K562 (cell line): ENCODE results near the gene TXNRD1. TPM values are rescaled to one million over a fixed set of nuclear protein-coding genes. Genes with fewer than 3 reads are reported as not detected.

Experiments
- ATAC-seq: fragments of 200-7000 bp; cut with Tn5 transposase; 3 replicates; pipeline ENCODE4 v1.9.1; 2020; ENCODE audit warnings: moderate library complexity
- BruUV-seq: library from RNA; stranded (reverse); fragments of 400-500 nt; replicated peaks from 2 replicates; lab custom pipeline; 2021; lab: Mats Ljungman, UMichigan
- CTCF ChIA-PET: fragments of 300-600 bp; formaldehyde crosslinking; extraction: SDS; loops from one replicate; lab custom pipeline; 2021; ENCODE audit warnings: low intra/inter-chr PET ratio; lab: Yijun Ruan, JAX
- POLR2A ChIA-PET: fragments of 300-600, 350-650 bp; sonication (Branson Sonifier 250); formaldehyde crosslinking; extraction: SDS; loops from one replicate; lab custom pipeline; 2021; ENCODE audit warnings: antibody characterized with exemption, inconsistent platforms; lab: Yijun Ruan, JAX
- DNase-seq, 4 experiments: peaks; one replicate each; pipeline versions ENCODE4 v3.0.0 to v3.0.0-alpha.2; 2011 to 2018; ENCODE audit warnings: low spot score in 3 of 4, mixed read lengths in 3 of 4; ENCODE audit errors: extremely low read depth in 1 of 4
- FAIRE-seq: peaks from 2 replicates; lab custom pipeline; 2011; peaks lifted over from hg19 to GRCh38; lab: Jason Lieb, UNC
- H2AFZ ChIP-seq: 2 replicates; pipeline ENCODE4 v1.6.0; 2011; ENCODE audit warnings: low read depth, low read length, control low read depth, inconsistent platforms
- H3K27ac ChIP-seq: fragments of 200-600 bp; 3 replicates; pipeline ENCODE4 v1.8.0; 2011; ENCODE audit warnings: low read depth, mild to moderate bottlenecking, control low read depth, inconsistent platforms, low read length, moderate library complexity, mixed read lengths; ENCODE audit errors: extremely low read depth
- H3K27me3 ChIP-seq, 2 experiments: fragments of 300-600 bp in 1 of 2; 2 replicates in 1 of 2; 3 replicates in 1 of 2; pipeline versions ENCODE4 v1.6.0 to v1.8.0; 2011; ENCODE audit warnings: inconsistent platforms in 2 of 2, low read length in 2 of 2, mild to moderate bottlenecking in 1 of 2, mixed read lengths in 1 of 2, moderate library complexity in 1 of 2; ENCODE audit not compliant: control insufficient read depth in 2 of 2, insufficient read depth in 2 of 2
- H3K36me3 ChIP-seq: fragments of 300-600 bp; 3 replicates; pipeline ENCODE4 v1.8.0; 2011; ENCODE audit warnings: mild to moderate bottlenecking, low read length, inconsistent platforms; ENCODE audit not compliant: control insufficient read depth, insufficient read depth
- H3K4me1 ChIP-seq, 2 experiments: fragments of 200-600 bp in 1 of 2; replicated peaks in 1 of 2; 2 replicates in 1 of 2; 3 replicates in 1 of 2; pipeline versions ENCODE4 v1.5.1 to v1.8.0; 2011; ENCODE audit warnings: inconsistent platforms in 2 of 2, low read length in 2 of 2, mild to moderate bottlenecking in 1 of 2, mixed read lengths in 1 of 2, moderate library complexity in 1 of 2; ENCODE audit not compliant: control insufficient read depth in 2 of 2, insufficient read depth in 2 of 2
- H3K4me2 ChIP-seq: 2 replicates; pipeline ENCODE4 v1.6.1; 2011; ENCODE audit warnings: low read length, control low read depth, inconsistent platforms, mixed read lengths; ENCODE audit not compliant: insufficient read depth
- H3K4me3 ChIP-seq: fragments of 200-600 bp; sonication (generic), shearing (Covaris generic); 2 replicates; pipeline ENCODE4 v1.5.1; 2016; ENCODE audit warnings: control low read depth, inconsistent platforms
- H3K79me2 ChIP-seq: fragments of 200-600 bp; 3 replicates; pipeline ENCODE4 v1.8.0; 2011; ENCODE audit warnings: low read length, inconsistent platforms; ENCODE audit not compliant: control insufficient read depth, insufficient read depth
- H3K9ac ChIP-seq, 2 experiments: 2 replicates each; pipeline versions ENCODE4 v1.6.0 to v1.6.1; 2011; ENCODE audit warnings: low read depth in 2 of 2, low read length in 2 of 2, control low read depth in 1 of 2, inconsistent platforms in 1 of 2, mild to moderate bottlenecking in 1 of 2, mixed read lengths in 1 of 2; ENCODE audit not compliant: insufficient read depth in 1 of 2
- H3K9me1 ChIP-seq: one replicate; pipeline ENCODE4 v1.6.0; 2011; ENCODE audit warnings: inconsistent platforms, mild to moderate bottlenecking, low read length, moderate library complexity; ENCODE audit not compliant: control insufficient read depth, insufficient read depth
- H3K9me3 ChIP-seq: replicated peaks from 2 replicates; pipeline ENCODE4 v1.5.1; 2011; ENCODE audit warnings: low read depth, low read length, inconsistent platforms; ENCODE audit not compliant: control insufficient read depth, insufficient read depth
- H4K20me1 ChIP-seq: replicated peaks from 2 replicates; pipeline ENCODE4 v1.6.1; 2011; ENCODE audit warnings: low read length, inconsistent platforms, mixed read lengths; ENCODE audit not compliant: control insufficient read depth, insufficient read depth
- E2F1 ChIP-seq: sonication (generic); formaldehyde crosslinking; IDR thresholded peaks from 2 replicates; pipeline ENCODE4 v1.8.1; 2023; ENCODE audit warnings: mild to moderate bottlenecking, missing genetic modification reagents, moderate library complexity
- HCFC1 ChIP-seq: IDR thresholded peaks from 2 replicates; pipeline ENCODE4 v1.6.1; 2012; ENCODE audit warnings: low read depth, low read length, improper control_type of control experiment
- TCF7L2 ChIP-seq: fragments of 150-350 bp; IDR thresholded peaks from 2 replicates; pipeline ENCODE4 v1.6.1; 2016; ENCODE audit warnings: low read depth, mild to moderate bottlenecking, low read length, moderate library complexity
- WGBS: fragments of 100-300 bp; shearing (Covaris generic); methylation state at CpG from one replicate; pipeline ENCODE4 v1.1.6; 2016; ENCODE audit warnings: low coverage, mixed read lengths; ENCODE audit not compliant: insufficient coverage; ENCODE audit errors: missing lambda C conversion rate; 5-methylcytosine and 5-hydroxymethylcytosine counted together
- in situ Hi-C: fragments of 300-500 bp; cut with MboI; formaldehyde crosslinking; loops from 4 replicates; pipeline ENCODE4 v1.15.0; 2018; ENCODE audit warnings: inconsistent platforms, mixed read lengths
- intact Hi-C: fragments of 100-400 bp; cut with micrococcal nuclease; formaldehyde crosslinking; loops from 2 replicates; pipeline ENCODE4 v1.14.2; 2022
- polyA plus RNA-seq, 8 experiments: library from polyadenylated mRNA; depleted of rRNA in 4 of 8; stranded (reverse) in 5 of 8; unstranded in 3 of 8; fragments of >200 nt; fragmentation: Nextera tagmentation in 2 of 8; fragmentation: Illumina TruSeq in 1 of 8; extraction: Ambion mirVana in 2 of 8; extraction: Trizol in 1 of 8; gene quantifications; 2 replicates each; pipeline versions ENCODE4 v1.2.1 to v1.2.3, GENCODE V29; 2011 to 2014; ENCODE audit warnings: inconsistent platforms in 1 of 8, missing spikeins in 1 of 8
- total RNA-seq, 7 experiments: library from RNA; depleted of rRNA in 6 of 7; stranded (reverse); fragments of >200 nt in 6 of 7; fragmentation: Illumina TruSeq in 2 of 7; extraction: Trizol in 2 of 7; gene quantifications; 2 replicates each; pipeline versions ENCODE4 v1.2.1 to v1.2.3, GENCODE V29; 2011 to 2021; ENCODE audit warnings: low replicate concordance in 1 of 7

TXNRD1 gene
- total and polyA plus RNA-seq, 9 of the 15 experiments (the other 6 are each of a cell fraction or from before 2014, with no cell fraction given): 107 to 189 (median 146) TPM

DNA sequence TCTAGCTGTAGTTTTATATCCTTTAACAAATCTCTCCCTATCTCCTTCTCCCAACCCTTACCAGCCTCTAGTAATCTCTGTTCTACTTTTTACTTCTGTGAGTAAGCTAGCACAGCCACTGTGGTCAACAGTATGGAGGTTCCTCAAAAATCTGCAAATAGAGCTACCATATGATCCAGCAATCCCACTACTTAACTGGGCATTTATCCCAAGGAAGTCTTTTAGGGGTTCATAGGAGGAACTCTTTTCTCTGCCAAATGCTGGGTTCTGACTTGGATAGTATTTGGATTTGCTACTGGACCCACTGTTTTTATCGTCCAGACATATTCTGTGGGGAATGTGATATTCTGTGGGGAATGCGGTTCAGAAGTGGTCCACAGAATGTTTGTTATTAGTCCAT lies 129.1 kb downstream of the TXNRD1 start:
- BruUV-seq: no TSS peak
- no peak for ATAC-seq
- Histone ChIP-seq H3K27ac (no peak overlapping the region), H2AFZ (no peak overlapping the region), H3K27me3 (no peaks in the 10 kb centered on the region)
- CTCF ChIA-PET: no interaction called here
- in situ Hi-C loops: no loop called here
- TF ChIP-seq TCF7L2: no peak
- TF ChIP-seq, all 486 proteins: peak for 0
- Histone ChIP-seq H3K4me3 (no peak overlapping the region), H3K9me3 (no peaks in the 10 kb centered on the region; the same call in 1 of the 2 replicates), H3K36me3 (peaks cover 92% of the 10 kb centered on the region), H3K4me1 (no peaks in the 10 kb centered on the region), H3K9me1 (peaks cover 3% of the 10 kb centered on the region), H3K79me2 (peaks cover 8% of the 10 kb centered on the region; the same call in 1 of the 3 replicates), H3K9ac (no peak overlapping the region), H4K20me1 (no peaks in the 10 kb centered on the region), H3K4me2 (no peak overlapping the region)
- FAIRE-seq (no peak), DNase-seq (no peak)
- intact Hi-C loops: no loop called here
- POLR2A ChIA-PET: interaction anchor here (1.0 to 1.1 kb wide), 2 partner anchors 17 to 56 kb away, joined by 3 to 4 read pairs; no protein-coding TSS in a partner anchor
- 88% methylated on average over 1 of the region's 2 CpGs for WGBS

- POLR2A ChIA-PET: interaction anchor here (1.0 kb wide), 1 partner anchor 57 kb away, joined by 3 read pairs; no protein-coding TSS in a partner anchor
- no peak for TF ChIP-seq E2F1
- no peak for TF ChIP-seq HCFC1
- 84% methylated on average over 7 of the region's 7 CpGs for WGBS
- peaks cover 3% of the 10 kb centered on the region for H3K9me1 ChIP-seq
- no peaks in the 10 kb centered on the region for H3K4me1 ChIP-seq
- no TSS peak for BruUV-seq
- no peak overlapping the region for H2AFZ ChIP-seq
- in situ Hi-C loops (no loop called here), intact Hi-C loops (no loop called here)
- no peak overlapping the region for H3K9ac ChIP-seq
- DNase-seq (no peak), ATAC-seq (no peak), FAIRE-seq (no peak)
- CTCF ChIA-PET: no interaction called here
- H3K9me3 ChIP-seq: no peaks in the 10 kb centered on the region; the same call in 1 of the 2 replicates
- no peak overlapping the region for H3K4me2 ChIP-seq
- no peak overlapping the region for H3K27ac ChIP-seq
- H3K4me3 ChIP-seq: no peak overlapping the region
- no peaks in the 10 kb centered on the region for H4K20me1 ChIP-seq
- no peaks in the 10 kb centered on the region for H3K27me3 ChIP-seq
- peaks cover 92% of the 10 kb centered on the region for H3K36me3 ChIP-seq
- H3K79me2 ChIP-seq: 0 out of 3 replicates have a peak, but pooled peaks cover 8% of the 10 kb centered on the region
Measured at GRCh38 chr12:104345234-104346066, 129.9 kb downstream of the TXNRD1 start.
